ENCODE results near the gene GUCA1C.

GRCh38 chr3:108951820-108952501 lies 1.7 kb downstream of the GUCA1C start:
- no peak for TF ChIP-seq POLR2A (IDR thresholded peaks at IDR 0.05)
- TF ChIP-seq CTCF (IDR thresholded peaks at IDR 0.05): no peak
